ENCODE data around the gene ACSL1.

The ACSL1 gene

DNA sequence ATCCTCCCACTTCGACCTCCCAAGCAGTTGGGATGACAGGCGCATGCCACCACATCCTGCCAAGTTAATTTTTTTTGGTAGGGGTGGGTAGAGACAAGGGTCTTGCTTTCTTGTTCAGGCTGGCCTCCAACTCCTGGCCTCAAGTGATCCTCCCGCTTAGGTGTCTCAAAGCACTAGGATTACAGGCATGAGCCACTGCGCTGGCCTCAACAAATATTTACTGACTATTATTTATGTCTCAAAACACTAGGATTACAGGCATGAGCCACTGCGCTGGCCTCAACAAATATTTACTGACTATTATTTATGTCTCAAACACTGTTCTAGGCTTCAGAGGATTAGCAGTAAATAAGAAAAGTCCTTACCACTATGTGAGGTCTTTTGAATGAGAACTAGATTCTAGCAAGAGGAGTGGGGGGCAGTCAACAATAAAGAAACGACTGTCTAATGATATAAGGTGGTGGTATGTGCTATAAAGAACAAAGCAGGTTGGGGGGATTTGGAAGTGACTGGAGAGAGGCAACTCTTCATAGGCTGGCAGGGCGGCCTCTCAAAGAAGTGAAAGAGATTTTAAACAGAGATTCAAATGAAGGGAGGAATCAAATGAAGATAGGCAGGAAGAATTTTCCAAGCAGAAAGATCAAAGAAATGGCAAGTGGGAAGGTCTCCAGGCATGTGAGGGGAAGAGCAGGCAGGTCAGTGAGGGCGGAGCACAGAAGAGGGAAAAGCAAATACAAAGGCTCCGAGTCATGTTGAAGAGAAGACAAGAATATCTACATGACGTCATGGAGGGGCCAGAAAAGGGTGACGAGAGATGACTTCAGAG lies 12.7 kb upstream of the ACSL1 start:
- no peak for DNase-seq

GRCh38 chr4:184836613-184837012 lies 10.8 kb upstream of the ACSL1 start:
- no peak for DNase-seq

GRCh38 chr4:184833046-184833838 lies 7.5 kb upstream of the ACSL1 start:
- DNase-seq: no peak

DNA sequence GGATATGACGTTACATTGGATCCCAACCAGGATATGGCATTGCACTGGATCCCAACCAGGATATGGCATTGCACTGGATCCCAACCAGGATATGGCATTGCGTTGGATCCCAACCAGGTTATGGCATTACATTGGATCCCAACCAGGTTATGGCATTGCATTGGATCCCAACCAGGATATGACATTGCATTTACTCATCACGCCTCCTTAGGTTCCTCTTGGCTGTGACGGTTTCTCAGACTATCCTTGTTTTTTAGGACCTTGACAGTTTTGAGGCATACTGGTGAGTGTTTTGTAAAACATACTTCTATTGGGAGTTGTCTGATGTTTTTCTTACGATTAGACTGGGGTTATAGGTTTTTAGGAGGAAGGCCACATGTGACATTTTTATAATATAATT lies 5.4 kb upstream of the ACSL1 start:
- no peak for DNase-seq

DNA sequence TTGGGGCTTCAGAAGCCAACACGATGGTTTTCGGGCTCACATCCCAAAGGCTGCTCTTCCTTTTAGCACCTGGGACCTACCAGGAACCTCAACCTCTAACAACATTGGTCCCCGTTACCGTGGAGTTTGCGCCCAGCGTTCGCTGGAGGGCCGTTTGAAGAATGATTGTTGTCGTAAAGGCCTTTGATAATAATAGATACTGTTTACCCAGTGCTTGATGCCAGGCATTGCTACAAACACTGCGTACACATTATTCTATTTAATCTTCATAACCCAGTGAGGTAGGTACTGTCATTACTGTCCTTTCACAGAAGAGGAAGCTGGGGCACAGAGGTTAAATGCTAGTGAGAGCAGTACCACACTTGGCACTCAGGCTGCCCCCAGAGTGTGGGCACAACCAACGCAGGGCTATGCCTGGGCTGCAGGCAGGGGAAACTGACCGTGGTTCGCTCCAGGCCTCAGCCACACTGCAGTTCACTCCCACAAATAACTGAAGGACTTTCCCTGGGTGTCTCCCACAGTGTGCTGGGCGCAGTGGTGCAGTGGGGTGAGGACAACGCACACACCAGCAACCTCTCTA lies 1.0 kb upstream of the ACSL1 start:
- no peak for DNase-seq

DNA sequence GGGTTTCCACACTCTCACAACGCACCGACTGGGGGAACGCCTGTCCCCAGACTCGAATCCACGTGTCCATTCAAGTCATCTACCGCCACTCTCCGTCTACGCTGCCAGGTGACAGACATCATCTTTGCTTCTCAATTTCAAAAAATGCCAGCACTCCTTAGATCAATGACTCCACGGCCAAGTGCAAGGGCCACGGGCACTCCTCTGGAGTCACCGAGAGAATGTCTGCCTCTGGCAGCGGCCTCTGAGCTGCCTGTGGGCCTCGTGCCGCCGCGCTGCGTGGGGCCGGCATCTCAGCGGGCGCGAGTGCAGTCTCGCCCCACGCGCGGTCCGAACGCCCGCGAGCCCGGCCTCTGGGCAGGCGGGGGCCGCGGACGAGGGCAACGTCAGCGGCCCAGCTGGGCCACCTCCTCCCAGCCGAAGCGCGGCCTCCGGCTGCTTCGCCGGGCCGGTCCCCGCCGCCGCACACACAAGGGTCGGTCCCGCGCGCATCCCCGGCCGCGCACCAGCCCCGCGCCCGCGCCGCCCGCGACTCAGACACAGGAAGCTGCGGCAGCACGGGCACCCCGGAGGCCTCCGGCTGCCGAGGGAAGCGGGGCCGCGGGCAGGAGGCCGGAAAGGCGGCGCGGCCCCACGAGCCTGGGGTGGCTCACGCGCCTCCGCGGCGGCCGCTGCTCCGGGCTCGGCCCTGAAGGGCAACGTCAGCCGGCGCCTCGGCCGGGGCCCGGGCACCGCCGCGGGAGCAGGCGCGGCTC lies 450 bp downstream of the ACSL1 start:
- no peak for DNase-seq

- DNase-seq: no peak
These were observed 1.0 kb downstream of the ACSL1 start for GRCh38 chr4:184824776-184825084.

- DNase-seq: no peak
These were observed 1.5 kb downstream of the ACSL1 start for GRCh38 chr4:184824081-184824775.

DNA sequence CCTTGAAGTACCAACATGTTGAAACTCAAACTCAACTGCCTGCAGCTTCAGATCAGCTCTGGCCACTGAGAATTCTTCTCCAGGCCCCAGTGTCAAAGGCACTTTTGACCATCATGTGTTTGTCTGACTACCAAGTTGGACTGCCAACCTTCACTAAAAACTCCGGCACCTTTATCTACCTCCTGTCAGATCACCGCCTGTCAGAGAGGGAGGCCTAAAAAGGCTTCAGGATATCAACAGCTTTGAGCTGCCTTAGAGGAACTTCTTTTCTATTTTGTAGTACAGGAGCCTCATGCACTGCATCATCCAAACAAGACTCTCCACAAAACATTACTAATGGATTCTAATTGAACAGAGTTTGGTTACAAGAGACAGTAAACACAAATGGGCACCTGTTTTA lies 2.8 kb downstream of the ACSL1 start:
- DNase-seq: no peak

DNA sequence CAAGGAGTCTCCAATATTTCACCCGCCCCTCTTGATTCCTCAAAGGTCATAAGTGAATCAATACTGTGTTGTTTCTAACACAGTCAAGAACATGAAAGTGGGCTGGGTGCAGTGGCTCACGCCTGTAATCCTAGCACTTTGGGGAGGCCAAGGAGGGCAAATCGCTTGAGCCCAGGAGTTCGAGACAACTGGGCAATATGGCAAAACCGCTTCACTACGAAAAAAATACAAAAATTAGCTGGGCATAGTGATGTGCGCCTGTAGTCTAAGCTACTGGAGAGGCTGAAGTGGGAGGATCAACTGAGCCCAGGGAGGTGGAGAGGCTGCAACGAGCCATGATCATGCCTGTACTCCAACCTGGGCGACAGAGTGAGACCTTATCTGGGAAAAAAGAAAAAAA lies 3.4 kb downstream of the ACSL1 start:
- DNase-seq: no peak

DNA sequence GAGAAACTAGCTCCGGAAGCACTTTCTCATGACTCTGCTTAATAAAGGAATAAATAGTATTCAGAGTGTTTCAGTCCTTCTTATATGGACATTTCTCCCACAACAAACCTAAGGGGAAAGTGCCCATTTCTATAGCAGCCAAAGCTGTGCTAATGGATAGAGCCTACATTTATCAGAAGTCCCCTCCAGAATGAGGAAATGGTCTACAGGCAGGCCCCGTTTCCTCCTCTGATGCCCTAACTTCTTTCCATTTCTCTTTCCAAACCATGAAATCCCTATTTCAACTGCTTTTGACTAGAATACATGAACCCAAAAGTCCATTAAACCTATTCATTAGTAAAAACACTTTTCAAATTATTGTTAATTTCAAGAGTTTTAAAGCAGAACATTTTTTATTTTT lies 4.5 kb downstream of the ACSL1 start:
- DNase-seq: no peak

GRCh38 chr4:184819786-184820185 lies 6.0 kb downstream of the ACSL1 start:
- DNase-seq: no peak

DNA sequence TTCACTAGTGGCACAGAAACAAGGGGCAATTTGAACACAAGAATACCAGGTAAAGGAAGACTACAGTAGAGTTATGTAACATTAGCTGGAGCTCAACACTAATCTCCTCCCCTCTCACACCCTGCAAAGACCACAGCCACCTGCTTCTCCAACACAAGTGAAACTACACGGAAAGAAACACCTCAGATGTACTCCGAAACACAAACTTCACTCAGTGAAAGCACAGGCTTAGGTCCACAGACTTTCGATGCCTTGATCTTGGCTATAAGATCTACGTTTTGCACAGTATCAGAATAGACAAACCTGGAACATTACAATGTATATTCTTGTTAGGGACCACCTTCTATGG lies 7.6 kb downstream of the ACSL1 start:
- no peak for DNase-seq

GRCh38 chr4:184817494-184818215 lies 8.1 kb downstream of the ACSL1 start:
- DNase-seq: no peak

DNA sequence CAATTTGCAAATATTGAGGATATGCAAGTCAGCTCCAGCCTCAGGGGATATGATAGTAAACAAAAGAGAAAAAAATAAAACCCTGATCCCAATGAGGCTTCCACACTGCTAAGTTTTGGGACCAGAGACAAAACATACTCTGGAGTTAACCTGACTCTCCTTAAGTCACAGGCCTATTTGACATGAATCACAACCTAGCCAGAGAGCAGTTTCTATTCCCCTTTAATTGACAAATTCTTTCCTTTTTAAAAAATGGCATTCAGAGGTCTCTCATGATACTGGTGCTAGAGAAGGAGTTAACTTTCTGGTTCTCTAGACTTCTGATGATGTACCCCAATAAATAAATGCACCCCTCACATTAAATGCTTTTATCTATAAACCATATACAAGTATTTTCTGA lies 8.8 kb downstream of the ACSL1 start:
- DNase-seq: no peak

- DNase-seq: peak; percentile 73
These were observed 10.5 kb downstream of the ACSL1 start for GRCh38 chr4:184815046-184815877.

GRCh38 chr4:184814686-184815045 lies 11.1 kb downstream of the ACSL1 start:
- DNase-seq: no peak

DNA sequence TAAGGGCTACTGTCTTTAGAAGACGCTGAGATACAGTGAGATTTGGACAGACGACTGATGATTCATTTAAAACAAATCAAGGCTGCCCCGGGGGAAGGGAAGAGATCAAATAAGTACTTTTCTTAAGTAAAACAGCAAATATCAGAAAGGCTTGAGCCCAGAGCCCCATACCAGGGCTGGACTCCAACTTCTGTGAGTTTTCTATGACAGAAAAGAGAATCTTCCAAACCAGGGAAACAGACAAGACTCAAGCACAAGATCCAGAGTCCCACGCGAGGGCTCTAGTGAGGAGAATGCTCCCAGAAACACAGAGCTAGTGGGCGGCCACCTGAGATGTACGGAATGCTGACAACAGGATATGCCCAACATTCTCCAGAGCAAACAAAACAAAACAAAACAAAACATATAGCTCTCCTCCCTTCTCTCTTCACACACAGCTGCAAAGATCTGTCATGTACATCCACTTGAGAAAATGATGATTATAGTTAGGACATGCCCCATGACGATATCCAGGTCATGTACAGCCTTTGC lies 13.1 kb downstream of the ACSL1 start:
- no peak for DNase-seq

DNA sequence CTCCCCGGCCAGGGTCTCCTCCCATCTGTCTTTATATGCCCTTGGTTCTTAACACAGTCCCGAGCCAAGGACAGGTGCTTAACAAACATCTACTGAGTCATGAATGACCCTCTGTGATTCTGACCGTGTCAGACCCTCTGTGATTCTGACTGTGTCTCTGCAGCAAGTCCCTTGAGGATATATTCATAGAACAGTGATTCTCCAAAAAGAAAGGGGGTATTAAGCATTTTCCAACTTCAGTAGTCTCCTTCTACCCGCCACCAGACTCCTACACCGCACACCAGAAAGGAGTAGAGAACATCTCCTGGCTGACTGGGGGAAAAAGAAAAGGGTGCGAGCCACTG lies 13.6 kb downstream of the ACSL1 start:
- no peak for DNase-seq

- no peak for DNase-seq
These were observed 14.1 kb downstream of the ACSL1 start for GRCh38 chr4:184811526-184812198.

GRCh38 chr4:184810720-184811119 lies 15.0 kb downstream of the ACSL1 start:
- DNase-seq: no peak

All from DMS79 (cell line).